K562 (cell line): ENCODE results near the gene CRYBG2. TPM values are rescaled to one million over a fixed set of nuclear protein-coding genes. Genes with fewer than 3 reads are reported as not detected.

Experiments used
- C11orf30 ChIP-seq: fragments of 450-650 bp; IDR thresholded peaks from 2 replicates; pipeline ENCODE4 v1.6.1; 2016; ENCODE audit warnings: low read depth, mild to moderate bottlenecking
- CHD4 ChIP-seq: fragments of 200-600 bp; sonication (generic); IDR thresholded peaks from 3 replicates; pipeline ENCODE4 v1.6.1; 2012; ENCODE audit warnings: low read depth, mild to moderate bottlenecking, mixed read lengths, low read length, inconsistent platforms; ENCODE audit not compliant: insufficient read depth, insufficient replicate concordance, poor library complexity, severe bottlenecking
- CTCFL ChIP-seq: IDR thresholded peaks from 2 replicates; pipeline ENCODE4 v1.6.1; 2011; ENCODE audit warnings: borderline replicate concordance, low read depth, mild to moderate bottlenecking, moderate library complexity, low read length; ENCODE audit not compliant: insufficient read depth, poor library complexity, severe bottlenecking
- EP300 ChIP-seq: IDR thresholded peaks from 2 replicates; pipeline ENCODE4 v1.6.1; 2012; ENCODE audit warnings: low read length, improper control_type of control experiment
- HDAC1 ChIP-seq, 2 experiments: fragments of 450-650 bp; IDR thresholded peaks; 2 replicates each; pipeline ENCODE4 v1.6.1; 2016 to 2017; ENCODE audit warnings: inconsistent platforms in 1 of 2, mild to moderate bottlenecking in 1 of 2, moderate library complexity in 1 of 2
- JUN ChIP-seq, 2 experiments: sonication (generic) in 1 of 2; formaldehyde crosslinking in 1 of 2; IDR thresholded peaks; 2 replicates each; pipeline versions ENCODE4 v1.6.1 to v1.8.0; 2012 to 2022; ENCODE audit warnings: borderline replicate concordance in 2 of 2, mild to moderate bottlenecking in 2 of 2, improper control_type of control experiment in 1 of 2, low read depth in 1 of 2, low read length in 1 of 2, missing genetic modification reagents in 1 of 2
- KAT7 ChIP-seq: sonication (generic); formaldehyde crosslinking; IDR thresholded peaks from 2 replicates; pipeline ENCODE4 v1.8.0; 2022; ENCODE audit warnings: missing genetic modification reagents, mild to moderate bottlenecking, borderline replicate concordance
- NFYB ChIP-seq: IDR thresholded peaks from 2 replicates; pipeline ENCODE4 v1.6.1; 2011; ENCODE audit warnings: mild to moderate bottlenecking, moderate library complexity; ENCODE audit not compliant: insufficient read length; ENCODE audit errors: extremely low read depth
- NR4A1 ChIP-seq, 2 experiments: fragments of 250-450 bp in 1 of 2; fragments of 450-650 bp in 1 of 2; sonication (Bioruptor Pico) in 1 of 2; IDR thresholded peaks; 2 replicates each; pipeline versions ENCODE4 v1.4.0 to v1.6.1; 2016 to 2020; ENCODE audit warnings: mild to moderate bottlenecking in 2 of 2, missing compliant biosample characterization in 1 of 2, missing genetic modification characterization in 1 of 2, moderate library complexity in 1 of 2
- RBM14 ChIP-seq: fragments of 200-400 bp; formaldehyde crosslinking; IDR thresholded peaks from 2 replicates; pipeline ENCODE4 v1.6.1; 2018; ENCODE audit warnings: low read depth, mild to moderate bottlenecking, low read length, moderate library complexity, borderline replicate concordance; ENCODE audit not compliant: insufficient read depth
- RBM22 ChIP-seq: fragments of 200-400 bp; formaldehyde crosslinking; IDR thresholded peaks from 2 replicates; pipeline ENCODE4 v1.6.1; 2018; ENCODE audit warnings: low read length, low read depth; ENCODE audit not compliant: poor library complexity, severe bottlenecking
- RCOR1 ChIP-seq, 2 experiments: IDR thresholded peaks; 2 replicates each; pipeline ENCODE4 v1.6.1; 2012; ENCODE audit warnings: low read depth in 2 of 2, low read length in 2 of 2, borderline replicate concordance in 1 of 2, improper control_type of control experiment in 1 of 2
- SIN3B ChIP-seq: fragments of 450-650 bp; IDR thresholded peaks from 2 replicates; pipeline ENCODE4 v1.6.1; 2017; ENCODE audit warnings: low read depth, mild to moderate bottlenecking, moderate library complexity
- SNIP1 ChIP-seq: fragments of 450-650 bp; IDR thresholded peaks from 2 replicates; pipeline ENCODE4 v1.7.1; 2017; ENCODE audit warnings: low read depth, mild to moderate bottlenecking
- TCF7 ChIP-seq: sonication (generic); IDR thresholded peaks from 2 replicates; pipeline ENCODE4 v1.6.1; 2016; ENCODE audit warnings: antibody characterized with exemption, borderline replicate concordance
- ZNF668 ChIP-seq: fragments of 250-450 bp; sonication (Bioruptor Pico); IDR thresholded peaks from 2 replicates; pipeline ENCODE4 v1.8.0; 2022; ENCODE audit warnings: mild to moderate bottlenecking, inconsistent platforms
- polyA plus RNA-seq, 8 experiments: library from polyadenylated mRNA; depleted of rRNA in 4 of 8; stranded (reverse) in 5 of 8; unstranded in 3 of 8; fragments of >200 nt; fragmentation: Nextera tagmentation in 2 of 8; fragmentation: Illumina TruSeq in 1 of 8; extraction: Ambion mirVana in 2 of 8; extraction: Trizol in 1 of 8; gene quantifications; 2 replicates each; pipeline versions ENCODE4 v1.2.1 to v1.2.3, GENCODE V29; 2011 to 2014; ENCODE audit warnings: inconsistent platforms in 1 of 8, missing spikeins in 1 of 8
- total RNA-seq, 7 experiments: library from RNA; depleted of rRNA in 6 of 7; stranded (reverse); fragments of >200 nt in 6 of 7; fragmentation: Illumina TruSeq in 2 of 7; extraction: Trizol in 2 of 7; gene quantifications; 2 replicates each; pipeline versions ENCODE4 v1.2.1 to v1.2.3, GENCODE V29; 2011 to 2021; ENCODE audit warnings: low replicate concordance in 1 of 7
- TF ChIP-seq, protein P1 (sequence below), 2 experiments: IDR thresholded peaks; 2 replicates each; pipeline ENCODE4 v1.6.1; 2012; ENCODE audit warnings: improper control_type of control experiment in 2 of 2, low read depth in 2 of 2, low read length in 2 of 2, borderline replicate concordance in 1 of 2
- TF ChIP-seq, protein P2 (sequence below), 3 experiments: fragments of 200-800 bp in 1 of 3; sonication (Bioruptor generic) in 1 of 3; sonication (generic) in 1 of 3; formaldehyde crosslinking in 1 of 3; IDR thresholded peaks; 2 replicates each; pipeline versions ENCODE4 v1.6.1 to v1.8.0; 2016 to 2022; ENCODE audit warnings: mild to moderate bottlenecking in 2 of 3, missing compliant biosample characterization in 2 of 3, missing genetic modification characterization in 2 of 3, missing genetic modification reagents in 1 of 3

CRYBG2 gene
- total and polyA plus RNA-seq, 9 of the 15 experiments (the other 6 are each of a cell fraction or from before 2014, with no cell fraction given) = 0.39 to 8.5 (median 3.7) TPM

- TF ChIP-seq NFYB (peak; percentile 94), KAT7 (0 out of 2 replicates have a peak, but pooled peaks have one; percentile 75), SIN3B (peak; percentile 94), EP300 (no peak), C11orf30 (peak; percentile 83), RCOR1 (IDR thresholded peaks at IDR 0.05; ENCODE audit: borderline replicate concordance in 1 of 2, low read depth in 2 of 2, low read length in 2 of 2) (no peak; a peak in 1 of 4 replicates), CTCFL (no peak), RBM14 (no peak), RBM22 (peak; percentile 90), ZNF668 (CRISPR knock-in tag) (no peak), HDAC1 (IDR thresholded peaks at IDR 0.05) (peak in 1 of 2 experiments; percentile 100; a peak in 3 of 4 replicates), JUN (IDR thresholded peaks at IDR 0.05; ENCODE audit: borderline replicate concordance, low read depth, low read length) (peak; percentile 34; the same call in 1 of the 2 replicates), JUN (CRISPR knock-in tag; IDR thresholded peaks at IDR 0.05; ENCODE audit: borderline replicate concordance) (no peak), SNIP1 (no peak), TCF7 (peak; percentile 61; the same call in 1 of the 2 replicates), CHD4 (no peak), NR4A1 (CRISPR knock-in tag; IDR thresholded peaks at IDR 0.05) (no peak), NR4A1 (tag; IDR thresholded peaks at IDR 0.05) (no peak)
- TF ChIP-seq, protein P1, sequence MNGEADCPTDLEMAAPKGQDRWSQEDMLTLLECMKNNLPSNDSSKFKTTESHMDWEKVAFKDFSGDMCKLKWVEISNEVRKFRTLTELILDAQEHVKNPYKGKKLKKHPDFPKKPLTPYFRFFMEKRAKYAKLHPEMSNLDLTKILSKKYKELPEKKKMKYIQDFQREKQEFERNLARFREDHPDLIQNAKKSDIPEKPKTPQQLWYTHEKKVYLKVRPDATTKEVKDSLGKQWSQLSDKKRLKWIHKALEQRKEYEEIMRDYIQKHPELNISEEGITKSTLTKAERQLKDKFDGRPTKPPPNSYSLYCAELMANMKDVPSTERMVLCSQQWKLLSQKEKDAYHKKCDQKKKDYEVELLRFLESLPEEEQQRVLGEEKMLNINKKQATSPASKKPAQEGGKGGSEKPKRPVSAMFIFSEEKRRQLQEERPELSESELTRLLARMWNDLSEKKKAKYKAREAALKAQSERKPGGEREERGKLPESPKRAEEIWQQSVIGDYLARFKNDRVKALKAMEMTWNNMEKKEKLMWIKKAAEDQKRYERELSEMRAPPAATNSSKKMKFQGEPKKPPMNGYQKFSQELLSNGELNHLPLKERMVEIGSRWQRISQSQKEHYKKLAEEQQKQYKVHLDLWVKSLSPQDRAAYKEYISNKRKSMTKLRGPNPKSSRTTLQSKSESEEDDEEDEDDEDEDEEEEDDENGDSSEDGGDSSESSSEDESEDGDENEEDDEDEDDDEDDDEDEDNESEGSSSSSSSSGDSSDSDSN (IDR thresholded peaks at IDR 0.05; ENCODE audit: borderline replicate concordance in 1 of 2, low read depth in 2 of 2, low read length in 2 of 2) = no peak
- TF ChIP-seq, protein P2, sequence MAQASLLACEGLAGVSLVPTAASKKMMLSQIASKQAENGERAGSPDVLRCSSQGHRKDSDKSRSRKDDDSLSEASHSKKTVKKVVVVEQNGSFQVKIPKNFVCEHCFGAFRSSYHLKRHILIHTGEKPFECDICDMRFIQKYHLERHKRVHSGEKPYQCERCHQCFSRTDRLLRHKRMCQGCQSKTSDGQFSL (CRISPR knock-in tag; IDR thresholded peaks at IDR 0.05) = peak; percentile 26; the same call in 1 of the 2 replicates
- TF ChIP-seq, protein P2 (tag; IDR thresholded peaks at IDR 0.05) = peak in 1 of 2 experiments; percentile 96; a peak in 2 of 4 replicates
Observed at GRCh38 chr1:26306290-26307229, 47.4 kb downstream of the CRYBG2 start, which contains the start of gene UBXN11 (continued).
